ENCODE measurements around the gene TEX48.

TEX48 gene

GRCh38 chr9:114681594-114682332 lies at the start of gene TEX48:
TEX48 (minus strand) TSS chr9:114682192; CDS start chr9:114671723, 10,469 bp downstream.
- peak in 2 of 3 experiments; percentile 54 to 76 for DNase-seq (ENCODE audit: low read depth in 3 of 3)

GRCh38 chr9:114731701-114732100 lies 49.7 kb upstream of the TEX48 start:
- no peak for DNase-seq (ENCODE audit: low read depth in 3 of 3)

- DNase-seq (ENCODE audit: low read depth in 3 of 3) = no peak
Measured at GRCh38 chr9:114729706-114730105, 47.7 kb upstream of the TEX48 start.

- no peak for DNase-seq (ENCODE audit: low read depth in 3 of 3)
Measured at GRCh38 chr9:114725930-114726329, 43.9 kb upstream of the TEX48 start.

GRCh38 chr9:114724744-114725143 lies 42.8 kb upstream of the TEX48 start:
- no peak for DNase-seq (ENCODE audit: low read depth in 3 of 3)

- no peak for DNase-seq (ENCODE audit: low read depth in 3 of 3)
Measured at GRCh38 chr9:114723931-114724330, 41.9 kb upstream of the TEX48 start.

GRCh38 chr9:114722937-114723620 lies 41.1 kb upstream of the TEX48 start:
- no peak for DNase-seq (ENCODE audit: low read depth in 3 of 3)

- DNase-seq (ENCODE audit: low read depth in 3 of 3) = no peak
Measured at GRCh38 chr9:114722081-114722621, 40.2 kb upstream of the TEX48 start.

- no peak for DNase-seq (ENCODE audit: low read depth in 3 of 3)
Measured at GRCh38 chr9:114721491-114722079, 39.6 kb upstream of the TEX48 start.

- no peak for DNase-seq (ENCODE audit: low read depth in 3 of 3)
Measured at GRCh38 chr9:114720086-114720676, 38.2 kb upstream of the TEX48 start.

- DNase-seq (ENCODE audit: low read depth in 3 of 3) = no peak
Measured at GRCh38 chr9:114719290-114719689, 37.3 kb upstream of the TEX48 start.

- peak; percentile 58 to 82 (median 70) for DNase-seq (ENCODE audit: low read depth in 3 of 3)
Measured at GRCh38 chr9:114718801-114719221, 36.8 kb upstream of the TEX48 start.

- no peak for DNase-seq (ENCODE audit: low read depth in 3 of 3)
Measured at GRCh38 chr9:114717908-114718486, 36.0 kb upstream of the TEX48 start.

- DNase-seq (ENCODE audit: low read depth in 3 of 3) = no peak
Measured at GRCh38 chr9:114709636-114710035, 27.6 kb upstream of the TEX48 start.

- no peak for DNase-seq (ENCODE audit: low read depth in 3 of 3)
Measured at GRCh38 chr9:114706711-114707110, 24.7 kb upstream of the TEX48 start.

- DNase-seq (ENCODE audit: low read depth in 3 of 3) = no peak
Measured at GRCh38 chr9:114701988-114702387, 20.0 kb upstream of the TEX48 start.

GRCh38 chr9:114697951-114698351 lies 16.0 kb upstream of the TEX48 start:
- no peak for DNase-seq (ENCODE audit: low read depth in 3 of 3)

GRCh38 chr9:114696814-114697544 lies 15.0 kb upstream of the TEX48 start:
- DNase-seq (ENCODE audit: low read depth in 3 of 3) = no peak

- no peak for DNase-seq (ENCODE audit: low read depth in 3 of 3)
Measured at GRCh38 chr9:114695948-114696347, 14.0 kb upstream of the TEX48 start.

GRCh38 chr9:114694719-114695269 lies 12.8 kb upstream of the TEX48 start:
- no peak for DNase-seq (ENCODE audit: low read depth in 3 of 3)

- no peak for DNase-seq (ENCODE audit: low read depth in 3 of 3)
Measured at GRCh38 chr9:114694146-114694545, 12.2 kb upstream of the TEX48 start.
